Lung (tissue), 12 donors: Measurements from ENCODE around the gene ZNF276. TPM values are rescaled to one million over a fixed set of nuclear protein-coding genes. Genes with fewer than 3 reads are reported as not detected.

Experiments used
- ATAC-seq: fragments of 200-7000 bp; cut with Tn5 transposase; one replicate; pipeline ENCODE4 v1.9.1; 2020; ENCODE audit warnings: moderate number of reproducible peaks; ENCODE audit not compliant: insufficient read depth, low FRiP score
- DNase-seq, 3 donors: peaks; one replicate each; pipeline ENCODE4 v3.0.0-alpha.2; 2013 to 2017
- H3K27ac ChIP-seq, 2 donors: one replicate each; pipeline ENCODE4 v1.5.1; 2013; ENCODE audit warnings: mild to moderate bottlenecking in 2 of 2, moderate library complexity in 2 of 2, control low read depth in 1 of 2, inconsistent platforms in 1 of 2, low read depth in 1 of 2, low read length in 1 of 2
- H3K27me3 ChIP-seq, 3 donors: one replicate each; pipeline ENCODE4 v1.5.1; 2013; ENCODE audit warnings: low read length in 2 of 3; ENCODE audit not compliant: control insufficient read depth in 3 of 3, insufficient read depth in 3 of 3
- H3K36me3 ChIP-seq, 4 donors: one replicate each; pipeline ENCODE4 v1.5.1; 2013; ENCODE audit warnings: low read length in 4 of 4, mild to moderate bottlenecking in 1 of 4, moderate library complexity in 1 of 4; ENCODE audit not compliant: control insufficient read depth in 4 of 4, insufficient read depth in 4 of 4
- H3K4me1 ChIP-seq, 5 donors: one replicate each; pipeline ENCODE4 v1.5.1; 2013; ENCODE audit warnings: low read length in 5 of 5, mild to moderate bottlenecking in 2 of 5, moderate library complexity in 1 of 5; ENCODE audit not compliant: control insufficient read depth in 5 of 5, insufficient read depth in 5 of 5
- H3K4me3 ChIP-seq: one replicate; pipeline ENCODE4 v1.5.1; 2013; ENCODE audit warnings: mild to moderate bottlenecking, control low read depth, moderate library complexity
- H3K9ac ChIP-seq, 2 donors: one replicate each; pipeline ENCODE4 v1.5.1; 2013; ENCODE audit warnings: low read length in 2 of 2, control low read depth in 1 of 2; ENCODE audit not compliant: insufficient read depth in 1 of 2
- H3K9me3 ChIP-seq, 4 donors: one replicate each; pipeline ENCODE4 v1.5.1; 2013; ENCODE audit warnings: low read length in 3 of 4, mild to moderate bottlenecking in 1 of 4, moderate library complexity in 1 of 4; ENCODE audit not compliant: control insufficient read depth in 4 of 4, insufficient read depth in 3 of 4
- CTCF ChIP-seq: IDR thresholded peaks from 2 replicates; pipeline ENCODE4 v1.5.1; 2012; ENCODE audit warnings: mild to moderate bottlenecking; ENCODE audit errors: control extremely low read depth, extremely low read depth
- WGBS, 2 donors: extraction: QIAGEN DNeasy Blood & Tissue Kit; methylation state at CpG; one replicate each; pipeline ENCODE4 v1.1.7; 2013; 5-methylcytosine and 5-hydroxymethylcytosine counted together
- polyA plus RNA-seq, 2 donors: library from polyadenylated mRNA; stranded (reverse); fragments of 200-250 nt; gene quantifications; one replicate each; pipeline ENCODE4 v1.2.1, GENCODE V29; 2013
- total RNA-seq, 2 donors: library from RNA; depleted of rRNA in 1 of 2; stranded (reverse); fragments of >200 nt in 1 of 2; gene quantifications; one replicate each; pipeline ENCODE4 v1.2.1, GENCODE V29; 2014 to 2021
- donor health status: control.
- donor health status: control.
- donor health status: Bipolar disorder and iron deficiency.
- donor health status: healthy.
- donor health status: DM: yes; HTN: yes; CAD: no.

ZNF276 gene
- total and polyA plus RNA-seq, 4 donors: 21.8 to 34.9 (median 25.0) TPM

GRCh38 chr16:89759746-89760340 lies 38.5 kb downstream of the ZNF276 start:
- Histone ChIP-seq H3K27me3 (no peaks in the 10 kb centered on the region), H3K36me3 (peaks cover 0 to 18% (median 7%) of the 10 kb centered on the region in 4 donors), H3K27ac (no peak overlapping the region), H3K9me3 (no peaks in the 10 kb centered on the region), H3K4me3 (no peak overlapping the region), H3K9ac (no peak overlapping the region), H3K4me1 (no peaks in the 10 kb centered on the region)
- 79 to 89% methylated on average over 26 of the region's 26 CpGs for WGBS, 2 donors
- DNase-seq: no peak
- no peak for ATAC-seq
- TF ChIP-seq CTCF: no peak

- ATAC-seq (no peak), DNase-seq (no peak)
- no peaks in the 10 kb centered on the region for H3K27me3 ChIP-seq
- WGBS, 2 donors: 54 to 65% methylated on average over 17 of the region's 17 CpGs
- H3K9me3 ChIP-seq: no peaks in the 10 kb centered on the region
- peak overlapping the region in 1 of 2 donors; percentile 41 for H3K27ac ChIP-seq
- TF ChIP-seq CTCF: no peak
- no peak overlapping the region for H3K4me3 ChIP-seq
- peaks cover 0 to 18% (median 7%) of the 10 kb centered on the region in 4 donors for H3K36me3 ChIP-seq
- no peaks in the 10 kb centered on the region for H3K4me1 ChIP-seq
- no peak overlapping the region for H3K9ac ChIP-seq
These were observed 40.1 kb downstream of the ZNF276 start for GRCh38 chr16:89761304-89761922.

GRCh38 chr16:89764711-89765201 lies 43.4 kb downstream of the ZNF276 start:
- peak; percentile 72 for ATAC-seq
- Histone ChIP-seq H3K27ac (peak overlapping the region in 1 of 2 donors; percentile 91), H3K9ac (no peak overlapping the region), H3K4me3 (no peak overlapping the region), H3K27me3 (no peaks in the 10 kb centered on the region), H3K4me1 (no peaks in the 10 kb centered on the region), H3K36me3 (peaks cover 0 to 13% (median 3%) of the 10 kb centered on the region in 4 donors), H3K9me3 (no peaks in the 10 kb centered on the region)
- DNase-seq: peak in 2 of 3 donors; percentile 13 to 14
- WGBS, 2 donors: 23 to 41% methylated on average over 18 of the region's 18 CpGs
- no peak for TF ChIP-seq CTCF
